Parathyroid adenoma (tissue), 2 donors: ENCODE data around the gene EBPL.

Experiments used
- H2AFZ ChIP-seq: fragments of 300-600 bp; sonication (generic); one replicate; pipeline ENCODE4 v1.7.0; 2017; ENCODE audit warnings: antibody characterized with exemption, mild to moderate bottlenecking
- H3K27ac ChIP-seq: fragments of 300-600 bp; sonication (generic); one replicate; pipeline ENCODE4 v1.7.0; 2017
- H3K27me3 ChIP-seq: fragments of 300-600 bp; sonication (generic); one replicate; pipeline ENCODE4 v1.7.0; 2017; ENCODE audit warnings: low read length; ENCODE audit not compliant: control insufficient read depth, insufficient read depth
- H3K36me3 ChIP-seq: fragments of 300-600 bp; sonication (generic); one replicate; pipeline ENCODE4 v1.7.0; 2017; ENCODE audit warnings: low read length; ENCODE audit not compliant: control insufficient read depth, insufficient read depth
- H3K4me1 ChIP-seq: fragments of 300-600 bp; sonication (generic); one replicate; pipeline ENCODE4 v1.7.0; 2017; ENCODE audit warnings: control low read depth
- H3K4me2 ChIP-seq: fragments of 300-600 bp; sonication (generic); one replicate; pipeline ENCODE4 v1.7.0; 2017; ENCODE audit warnings: low read length
- H3K4me3 ChIP-seq: fragments of 300-600 bp; sonication (generic); one replicate; pipeline ENCODE4 v1.7.0; 2017; ENCODE audit warnings: low read depth, low read length
- H3K79me2 ChIP-seq: fragments of 300-600 bp; sonication (generic); one replicate; pipeline ENCODE4 v1.7.0; 2017; ENCODE audit warnings: control low read depth
- H3K9ac ChIP-seq: fragments of 300-600 bp; sonication (generic); one replicate; pipeline ENCODE4 v1.7.0; 2017; ENCODE audit warnings: mild to moderate bottlenecking
- H3K9me3 ChIP-seq: fragments of 300-600 bp; sonication (generic); one replicate; pipeline ENCODE4 v1.7.0; 2017; ENCODE audit warnings: low read length; ENCODE audit not compliant: control insufficient read depth
- TF ChIP-seq, protein P1 (sequence below): fragments of 300-600 bp; sonication (generic); IDR thresholded peaks from one replicate; pipeline ENCODE4 v1.7.0; 2017; ENCODE audit warnings: antibody characterized with exemption, mild to moderate bottlenecking
- donor health status: primary hyperparathyroidism.

Gene EBPL

DNA sequence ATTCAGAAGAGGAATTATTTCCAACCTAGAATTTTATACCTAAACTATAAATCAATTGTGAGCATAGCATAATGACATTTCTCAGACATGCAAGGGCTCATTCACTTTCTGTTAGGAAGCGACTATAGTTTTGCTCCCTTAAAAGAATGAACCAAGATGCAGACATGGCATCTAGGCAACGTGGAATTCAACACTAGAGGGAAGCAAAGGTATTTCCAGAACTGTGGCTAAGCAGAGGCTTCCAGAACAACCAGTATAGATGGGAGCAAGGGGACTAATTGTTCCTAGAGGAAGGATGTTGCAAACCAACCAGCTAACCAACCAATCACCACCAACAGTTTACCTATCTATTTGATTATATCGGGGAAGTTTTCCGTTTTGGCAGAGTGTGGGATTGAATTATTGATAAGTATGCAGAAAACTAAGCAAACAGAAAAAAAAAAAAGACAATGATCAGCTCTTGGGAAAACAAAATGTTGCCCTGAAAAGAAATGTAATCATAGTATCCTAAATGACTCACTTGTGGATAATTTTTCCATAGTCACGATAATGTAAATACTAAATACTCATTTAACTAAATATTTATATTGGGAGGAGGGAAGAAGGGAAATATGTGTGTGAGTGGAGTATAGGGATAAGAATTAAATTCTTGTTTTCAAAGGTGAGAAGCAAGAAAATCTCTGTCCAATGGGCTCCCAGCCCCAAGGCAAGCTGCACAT lies 41.9 kb downstream of the EBPL start:
- no peak overlapping the region for H3K9ac ChIP-seq
- TF ChIP-seq, protein P1, sequence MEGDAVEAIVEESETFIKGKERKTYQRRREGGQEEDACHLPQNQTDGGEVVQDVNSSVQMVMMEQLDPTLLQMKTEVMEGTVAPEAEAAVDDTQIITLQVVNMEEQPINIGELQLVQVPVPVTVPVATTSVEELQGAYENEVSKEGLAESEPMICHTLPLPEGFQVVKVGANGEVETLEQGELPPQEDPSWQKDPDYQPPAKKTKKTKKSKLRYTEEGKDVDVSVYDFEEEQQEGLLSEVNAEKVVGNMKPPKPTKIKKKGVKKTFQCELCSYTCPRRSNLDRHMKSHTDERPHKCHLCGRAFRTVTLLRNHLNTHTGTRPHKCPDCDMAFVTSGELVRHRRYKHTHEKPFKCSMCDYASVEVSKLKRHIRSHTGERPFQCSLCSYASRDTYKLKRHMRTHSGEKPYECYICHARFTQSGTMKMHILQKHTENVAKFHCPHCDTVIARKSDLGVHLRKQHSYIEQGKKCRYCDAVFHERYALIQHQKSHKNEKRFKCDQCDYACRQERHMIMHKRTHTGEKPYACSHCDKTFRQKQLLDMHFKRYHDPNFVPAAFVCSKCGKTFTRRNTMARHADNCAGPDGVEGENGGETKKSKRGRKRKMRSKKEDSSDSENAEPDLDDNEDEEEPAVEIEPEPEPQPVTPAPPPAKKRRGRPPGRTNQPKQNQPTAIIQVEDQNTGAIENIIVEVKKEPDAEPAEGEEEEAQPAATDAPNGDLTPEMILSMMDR = no peak

DNA sequence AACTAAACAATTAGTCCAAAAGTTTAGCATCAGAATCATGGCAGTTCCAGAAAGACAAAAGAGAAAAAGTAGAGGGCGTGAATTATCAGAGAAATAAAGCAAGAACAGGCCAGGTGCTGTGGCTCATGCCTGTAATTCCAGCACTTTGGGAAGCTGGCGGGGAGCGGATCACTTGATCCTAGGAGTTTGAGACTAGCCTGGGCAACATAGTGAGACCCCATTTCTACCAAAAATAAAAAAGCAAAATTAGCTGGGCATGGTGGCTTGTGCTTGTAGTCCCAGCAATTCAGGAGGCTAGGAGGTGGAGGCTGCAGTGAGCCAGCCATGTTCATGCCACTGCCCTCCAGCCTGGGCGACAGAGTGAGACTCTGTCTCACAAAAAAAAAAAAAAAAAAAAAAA lies 44.6 kb downstream of the EBPL start:
- TF ChIP-seq, protein P1 = no peak
- H3K27ac ChIP-seq = no peak overlapping the region
- no peak overlapping the region for H2AFZ ChIP-seq
- no peak overlapping the region for H3K4me2 ChIP-seq
- H3K36me3 ChIP-seq = no peaks in the 10 kb centered on the region
- H3K4me1 ChIP-seq = no peaks in the 10 kb centered on the region
- no peak overlapping the region for H3K4me3 ChIP-seq
- no peaks in the 10 kb centered on the region for H3K27me3 ChIP-seq
- no peak overlapping the region for H3K9ac ChIP-seq
- no peaks in the 10 kb centered on the region for H3K9me3 ChIP-seq
- H3K79me2 ChIP-seq = no peaks in the 10 kb centered on the region

More for the DNA sequence above, 41.9 kb downstream of the EBPL start:
- Histone ChIP-seq H3K36me3 (no peaks in the 10 kb centered on the region), H3K9me3 (no peaks in the 10 kb centered on the region), H3K4me2 (no peak overlapping the region), H3K79me2 (no peaks in the 10 kb centered on the region), H3K4me3 (no peak overlapping the region), H3K27ac (no peak overlapping the region), H2AFZ (no peak overlapping the region), H3K4me1 (no peaks in the 10 kb centered on the region), H3K27me3 (no peaks in the 10 kb centered on the region)

DNA sequence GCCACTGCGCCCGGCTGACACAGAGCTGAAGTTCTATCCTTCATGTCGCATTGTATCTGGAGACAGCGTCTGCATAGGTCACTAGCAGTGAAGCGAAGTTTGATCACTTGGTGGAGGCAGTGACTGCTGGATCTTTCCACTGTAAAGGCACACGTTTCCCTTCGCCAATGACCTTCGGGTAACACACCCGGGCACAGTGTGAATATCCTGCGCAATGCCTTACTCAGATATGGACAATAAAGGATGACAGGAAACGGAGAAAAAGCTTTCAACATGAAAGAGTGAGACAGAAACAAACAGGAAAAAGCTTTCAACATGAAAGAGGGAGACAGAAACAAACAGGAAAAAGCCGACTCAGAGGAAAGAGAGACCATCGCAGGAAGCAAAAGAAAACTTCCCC lies 45.8 kb downstream of the EBPL start:
- Histone ChIP-seq H3K9me3 (no peaks in the 10 kb centered on the region), H3K79me2 (no peaks in the 10 kb centered on the region), H3K27me3 (no peaks in the 10 kb centered on the region), H3K4me1 (no peaks in the 10 kb centered on the region), H3K9ac (no peak overlapping the region), H3K36me3 (no peaks in the 10 kb centered on the region), H2AFZ (no peak overlapping the region), H3K4me3 (no peak overlapping the region), H3K27ac (no peak overlapping the region), H3K4me2 (no peak overlapping the region)
- TF ChIP-seq, protein P1 = no peak

DNA sequence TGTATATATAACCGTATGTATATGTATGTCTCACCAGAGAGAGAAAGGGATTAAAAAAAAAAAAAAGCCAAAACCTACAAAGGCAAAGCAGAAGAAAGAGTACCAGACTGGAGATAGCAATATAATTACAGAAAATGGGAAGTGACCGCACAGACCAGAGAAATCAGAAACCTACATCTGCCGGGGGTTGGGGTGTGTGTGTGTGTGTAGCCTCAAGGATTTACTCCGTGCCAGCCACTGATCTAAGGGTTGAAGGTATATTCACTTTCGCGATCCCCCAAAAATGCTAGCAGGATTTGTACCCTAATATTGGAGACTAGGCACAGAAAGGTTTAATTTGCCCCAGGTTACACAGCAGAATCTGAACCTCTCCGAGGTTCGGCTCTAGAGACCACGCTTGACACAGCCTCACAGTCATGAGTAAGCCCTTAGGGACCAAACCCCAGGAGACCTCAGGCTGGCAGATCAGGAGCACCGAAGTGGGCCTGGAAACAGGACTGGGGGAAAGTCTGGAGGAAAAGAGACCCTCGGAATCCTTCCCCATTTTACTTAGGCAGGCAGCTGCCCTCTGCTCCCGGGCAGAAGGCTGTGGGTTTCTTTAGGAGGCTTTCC lies 48.1 kb downstream of the EBPL start:
- no peaks in the 10 kb centered on the region for H3K9me3 ChIP-seq
- H3K27me3 ChIP-seq = no peaks in the 10 kb centered on the region
- H3K36me3 ChIP-seq = no peaks in the 10 kb centered on the region
- H3K4me2 ChIP-seq = no peak overlapping the region
- H3K27ac ChIP-seq = no peak overlapping the region
- no peak overlapping the region for H2AFZ ChIP-seq
- H3K4me1 ChIP-seq = no peaks in the 10 kb centered on the region
- H3K4me3 ChIP-seq = no peak overlapping the region
- H3K9ac ChIP-seq = no peak overlapping the region
- TF ChIP-seq, protein P1 = no peak
- H3K79me2 ChIP-seq = no peaks in the 10 kb centered on the region
